H1 (cell line): ENCODE measurements around the gene NXPH4. TPM values are rescaled to one million over a fixed set of nuclear protein-coding genes. Genes with fewer than 3 reads are reported as not detected.
A peak's percentile ranks its signal among the peaks of the same experiment; 100 is the strongest.

Experiments used
- CTCF ChIA-PET: fragments of 300-600 bp; sonication (Branson Sonifier 250); formaldehyde crosslinking; loops from one replicate; lab custom pipeline; 2021; ENCODE audit not compliant: partially characterized antibody; lab: Charles Lee
- POLR2A ChIA-PET: fragments of 300-600 bp; sonication (Branson Sonifier 250); formaldehyde crosslinking; loops from one replicate; lab custom pipeline; 2021; ENCODE audit warnings: inconsistent platforms; ENCODE audit not compliant: partially characterized antibody; lab: Charles Lee
- DNase-seq, 2 experiments: peaks; one replicate each; pipeline versions ENCODE4 v3.0.0 to v3.0.0-alpha.2; 2010 to 2022; ENCODE audit warnings: low spot score in 2 of 2, low read depth in 1 of 2, mixed read lengths in 1 of 2
- FAIRE-seq: peaks from 2 replicates; lab custom pipeline; 2011; peaks lifted over from hg19 to GRCh38; lab: Jason Lieb, UNC
- H2AFZ ChIP-seq: 2 replicates; pipeline ENCODE4 v1.8.1; 2012; ENCODE audit warnings: low read length, inconsistent platforms
- H2AK5ac ChIP-seq: 2 replicates; pipeline ENCODE4 v1.6.1; 2013; ENCODE audit warnings: low read depth, low read length
- H2BK120ac ChIP-seq: replicated peaks from 2 replicates; pipeline ENCODE3; 2013; ENCODE audit warnings: low read depth, low read length, inconsistent platforms
- H2BK12ac ChIP-seq: 2 replicates; pipeline ENCODE4 v1.6.1; 2013; ENCODE audit warnings: low read depth, low read length
- H2BK15ac ChIP-seq: 2 replicates; pipeline ENCODE4 v1.6.1; 2013; ENCODE audit warnings: low read length
- H2BK20ac ChIP-seq: 2 replicates; pipeline ENCODE4 v1.6.1; 2013; ENCODE audit warnings: low read length
- H2BK5ac ChIP-seq: 2 replicates; pipeline ENCODE4 v1.6.1; 2013; ENCODE audit warnings: low read depth, low read length
- H3K14ac ChIP-seq: 2 replicates; pipeline ENCODE4 v1.6.1; 2013; ENCODE audit warnings: inconsistent platforms; ENCODE audit not compliant: insufficient read length
- H3K18ac ChIP-seq: 2 replicates; pipeline ENCODE4 v1.6.1; 2013; ENCODE audit warnings: low read length; ENCODE audit errors: extremely low read depth
- H3K23ac ChIP-seq: 2 replicates; pipeline ENCODE4 v1.6.1; 2013; ENCODE audit warnings: inconsistent platforms; ENCODE audit not compliant: insufficient read length
- H3K23me2 ChIP-seq: 2 replicates; pipeline ENCODE4 v1.6.1; 2013; ENCODE audit warnings: low read depth, low read length
- H3K27ac ChIP-seq: 2 replicates; pipeline ENCODE4 v1.6.1; 2011; ENCODE audit warnings: low read depth, low read length, inconsistent platforms
- H3K27me3 ChIP-seq, 4 experiments: replicated peaks in 1 of 4; 1 replicate in 1 of 4; 2 replicates in 3 of 4; pipeline versions ENCODE4 v1.6.1 to v1.8.1; 2011 to 2013; ENCODE audit warnings: low read length in 3 of 4, mild to moderate bottlenecking in 3 of 4, inconsistent platforms in 2 of 4, mixed read lengths in 2 of 4, moderate library complexity in 1 of 4; ENCODE audit not compliant: control insufficient read depth in 3 of 4, insufficient read depth in 3 of 4; ENCODE audit errors: extremely low read depth in 1 of 4
- H3K36me3 ChIP-seq, 4 experiments: 2 replicates each; pipeline versions ENCODE4 v1.6.1 to v1.8.1; 2011 to 2013; ENCODE audit warnings: mild to moderate bottlenecking in 4 of 4, low read length in 3 of 4, moderate library complexity in 2 of 4, control low read depth in 1 of 4, inconsistent platforms in 1 of 4; ENCODE audit not compliant: insufficient read depth in 4 of 4, control insufficient read depth in 2 of 4
- H3K4ac ChIP-seq: replicated peaks from 2 replicates; pipeline ENCODE3; 2013; ENCODE audit warnings: low read length, low read depth, mixed read lengths, inconsistent platforms; ENCODE audit not compliant: insufficient read length
- H3K4me1 ChIP-seq, 4 experiments: replicated peaks in 1 of 4; 1 replicate in 1 of 4; 2 replicates in 3 of 4; pipeline versions ENCODE4 v1.6.1 to v1.8.1; 2011 to 2013; ENCODE audit warnings: low read length in 3 of 4, inconsistent platforms in 2 of 4, mixed read lengths in 1 of 4; ENCODE audit not compliant: insufficient read depth in 4 of 4, control insufficient read depth in 3 of 4
- H3K4me2 ChIP-seq, 2 experiments: 2 replicates each; pipeline versions ENCODE4 v1.6.1 to v1.8.1; 2011 to 2013; ENCODE audit warnings: low read depth in 2 of 2, low read length in 2 of 2, control low read depth in 1 of 2, inconsistent platforms in 1 of 2, mild to moderate bottlenecking in 1 of 2; ENCODE audit not compliant: insufficient read depth in 1 of 2
- H3K4me3 ChIP-seq, 4 experiments: fragments of 200-600, 300-600 bp in 1 of 4; sonication (generic), shearing (Covaris generic), sonication (Bioruptor Twin) in 1 of 4; 2 replicates each; pipeline versions ENCODE4 v1.5.1 to v1.8.1; 2011 to 2016; ENCODE audit warnings: low read length in 4 of 4, low read depth in 3 of 4, control low read depth in 2 of 4, inconsistent platforms in 2 of 4, mild to moderate bottlenecking in 2 of 4, mixed read lengths in 1 of 4, moderate library complexity in 1 of 4; ENCODE audit not compliant: insufficient read depth in 2 of 4; ENCODE audit errors: extremely low read depth in 1 of 4
- H3K56ac ChIP-seq: replicated peaks from 2 replicates; pipeline ENCODE3; 2013; ENCODE audit warnings: low read depth, mild to moderate bottlenecking, mixed read lengths, low read length, inconsistent platforms; ENCODE audit not compliant: insufficient read length
- H3K79me1 ChIP-seq: 2 replicates; pipeline ENCODE4 v1.6.1; 2013; ENCODE audit warnings: low read depth, low read length, control low read depth
- H3K79me2 ChIP-seq, 2 experiments: 2 replicates each; pipeline versions ENCODE4 v1.6.1 to v1.8.1; 2012 to 2013; ENCODE audit warnings: low read length in 2 of 2, mild to moderate bottlenecking in 2 of 2, inconsistent platforms in 1 of 2; ENCODE audit not compliant: insufficient read depth in 2 of 2, control insufficient read depth in 1 of 2
- H3K9ac ChIP-seq, 4 experiments: replicated peaks in 1 of 4; 1 replicate in 1 of 4; 2 replicates in 3 of 4; pipeline versions ENCODE4 v1.6.1 to v1.8.1; 2011 to 2013; ENCODE audit warnings: low read depth in 3 of 4, low read length in 3 of 4, control low read depth in 2 of 4, mild to moderate bottlenecking in 2 of 4, moderate library complexity in 2 of 4, inconsistent platforms in 1 of 4; ENCODE audit errors: extremely low read depth in 1 of 4
- H3K9me3 ChIP-seq, 2 experiments: 2 replicates each; pipeline versions ENCODE4 v1.6.1 to v1.8.1; 2012 to 2013; ENCODE audit warnings: mild to moderate bottlenecking in 2 of 2, moderate library complexity in 2 of 2, control low read depth in 1 of 2, inconsistent platforms in 1 of 2, low read depth in 1 of 2, low read length in 1 of 2, mixed read lengths in 1 of 2; ENCODE audit not compliant: insufficient read depth in 2 of 2
- H4K20me1 ChIP-seq, 2 experiments: replicated peaks in 1 of 2; 2 replicates each; pipeline versions ENCODE3 to v1.8.1; 2011 to 2013; ENCODE audit warnings: inconsistent platforms in 2 of 2, low read length in 2 of 2, mild to moderate bottlenecking in 1 of 2; ENCODE audit not compliant: insufficient read depth in 2 of 2, control insufficient read depth in 1 of 2
- H4K5ac ChIP-seq: 2 replicates; pipeline ENCODE4 v1.6.1; 2013; ENCODE audit warnings: low read length, low read depth, mixed read lengths, inconsistent platforms; ENCODE audit not compliant: insufficient read length
- H4K8ac ChIP-seq: 2 replicates; pipeline ENCODE4 v1.8.0; 2013; ENCODE audit warnings: mild to moderate bottlenecking, moderate library complexity, low read length, inconsistent platforms; ENCODE audit not compliant: insufficient read depth; ENCODE audit errors: extremely low read depth
- H4K91ac ChIP-seq: replicated peaks from 2 replicates; pipeline ENCODE3; 2013; ENCODE audit warnings: low read length, mixed read lengths, inconsistent platforms; ENCODE audit not compliant: insufficient read length
- HDAC6 ChIP-seq: IDR thresholded peaks from one replicate; pipeline ENCODE4 v1.7.1; 2012; ENCODE audit warnings: low read depth, mild to moderate bottlenecking, inconsistent platforms, low read length, moderate library complexity
- RFX5 ChIP-seq: IDR thresholded peaks from 2 replicates; pipeline ENCODE4 v1.6.1; 2011; ENCODE audit warnings: low read depth, low read length, improper control_type of control experiment, borderline replicate concordance
- TAF7 ChIP-seq: optimal IDR thresholded peaks from 2 replicates; pipeline ENCODE3; 2011; ENCODE audit warnings: low read depth, mild to moderate bottlenecking, inconsistent platforms, low read length, moderate library complexity, borderline replicate concordance
- WGBS, 2 experiments: shearing (Covaris generic) in 1 of 2; methylation state at CpG; one replicate each; pipeline versions ENCODE4 v1.1.6 to v1.1.7; 2013 to 2015; ENCODE audit warnings: low lambda C conversion rate in 2 of 2, mixed read lengths in 2 of 2, inconsistent platforms in 1 of 2, low coverage in 1 of 2, missing lambda C conversion rate in 1 of 2; ENCODE audit not compliant: insufficient replicate concordance in 2 of 2, insufficient coverage in 1 of 2, insufficient read length in 1 of 2; ENCODE audit errors: extremely low coverage in 1 of 2, missing lambda C conversion rate in 1 of 2; 5-methylcytosine and 5-hydroxymethylcytosine counted together
- polyA plus RNA-seq, 7 experiments: library from polyadenylated mRNA; depleted of rRNA in 3 of 7; stranded (reverse) in 5 of 7; unstranded in 2 of 7; fragments of >200 nt in 5 of 7; fragments of 200-250 nt in 2 of 7; gene quantifications; 1 replicate in 5 of 7; 2 replicates in 1 of 7; 4 replicates in 1 of 7; pipeline versions ENCODE4 v1.2.1 to v1.2.3, GENCODE V29; 2011 to 2013; ENCODE audit warnings: missing spikeins in 2 of 7, mixed read lengths in 2 of 7
- total RNA-seq: library from RNA; stranded (reverse); fragmentation: NEBNext Ultra II Directional; extraction: Animal tissue kit (Norgen Biotek cat#: 25700); gene quantifications from 2 replicates; pipeline ENCODE4 v1.2.1, GENCODE V29; 2021

NXPH4 gene
- total and polyA plus RNA-seq, 2 of the 8 experiments (the other 6 are each of a cell fraction or from before 2014, with no cell fraction given) = 0.92 to 1.7 TPM

GRCh38 chr12:57227315-57228115 is 10.9 kb downstream of the NXPH4 start:
- H4K5ac ChIP-seq = no peak overlapping the region
- no peak for TF ChIP-seq HDAC6
- TF ChIP-seq RFX5 = no peak
- no peak for TF ChIP-seq TAF7
- TF ChIP-seq, all 59 proteins: peak for 0
- ChIA-PET POLR2A (interaction anchor here (0.5 to 22.1 kb wide), 11 partner anchors 11 to 588 kb away, joined by 3 to 852 read pairs (median 4); partner anchors contain the start of genes LRP1, NXPH4, SHMT2 and STAC3), CTCF (interaction anchor here (0.5 to 27.9 kb wide), 14 partner anchors 12 to 383 kb away, joined by 3 to 726 read pairs (median 4); partner anchors contain the start of genes ARHGEF25, NXPH4 and STAC3)
- Histone ChIP-seq H3K18ac (peak overlapping the region; percentile 22; the same call in 1 of the 2 replicates), H3K4me1 (peaks cover 4 to 47% (median 25%) of the 10 kb centered on the region in 4 experiments), H3K27ac (no peak overlapping the region), H3K4me2 (peak overlapping the region; percentile 94 to 96), H2BK15ac (peak overlapping the region; percentile 61), H2AK5ac (no peak overlapping the region), H3K4ac (no peak overlapping the region), H2BK5ac (no peak overlapping the region; the same call in 1 of the 2 replicates), H3K23me2 (peaks cover 14% of the 10 kb centered on the region), H3K9ac (no peak overlapping the region), H4K8ac (no peak overlapping the region), H2BK120ac (no peak overlapping the region), H2BK12ac (peak overlapping the region; percentile 3; the same call in 1 of the 2 replicates), H3K4me3 (peak overlapping the region; percentile 21 to 64 (median 46); a peak in 7 of 8 replicates), H3K9me3 (no peaks in the 10 kb centered on the region), H4K91ac (peak overlapping the region; percentile 48), H3K27me3 (peaks cover 29 to 55% (median 49%) of the 10 kb centered on the region in 4 experiments), H2BK20ac (no peak overlapping the region), H3K79me1 (peaks cover 11% of the 10 kb centered on the region), H3K36me3 (peaks cover 12 to 21% (median 15%) of the 10 kb centered on the region in 4 experiments), H3K23ac (no peak overlapping the region), H3K56ac (no peak overlapping the region), H3K79me2 (peaks cover 6 to 15% of the 10 kb centered on the region in 2 experiments; a peak in 3 of 4 replicates), H3K14ac (no peak overlapping the region), H4K20me1 (peaks cover 5 to 17% of the 10 kb centered on the region in 2 experiments), H2AFZ (no peak overlapping the region)
- 46% methylated on average over 7 of the region's 8 CpGs; no CpG with 5 or more reads in 1 of the 2 experiments for WGBS, 2 experiments
- DNase-seq (no peak), FAIRE-seq (no peak)
